H9 (cell line): ENCODE results near the gene ZNF521. TPM values are rescaled to one million over a fixed set of nuclear protein-coding genes. Genes with fewer than 3 reads are reported as not detected.

Experiments
- DNase-seq: peaks from one replicate; pipeline ENCODE4 v3.0.0-alpha.2; 2017
- H2AFZ ChIP-seq: one replicate; pipeline ENCODE4 v1.6.1; 2013; ENCODE audit warnings: mild to moderate bottlenecking, low read length, control low read depth, moderate library complexity
- H2AK5ac ChIP-seq: 2 replicates; pipeline ENCODE4 v1.6.1; 2013; ENCODE audit warnings: low read length, control low read depth, mixed read lengths; ENCODE audit not compliant: insufficient read length
- H2BK120ac ChIP-seq: one replicate; pipeline ENCODE4 v1.6.1; 2013; ENCODE audit warnings: low read depth, mild to moderate bottlenecking, low read length, control low read depth, inconsistent platforms; ENCODE audit not compliant: poor library complexity, severe bottlenecking
- H2BK12ac ChIP-seq: 2 replicates; pipeline ENCODE4 v1.6.1; 2013; ENCODE audit warnings: low read length, control low read depth, mixed read lengths, low read depth; ENCODE audit not compliant: insufficient read length
- H2BK15ac ChIP-seq: 2 replicates; pipeline ENCODE4 v1.6.1; 2013; ENCODE audit warnings: low read depth, low read length, control low read depth
- H2BK20ac ChIP-seq: one replicate; pipeline ENCODE4 v1.6.1; 2013; ENCODE audit warnings: low read depth, mild to moderate bottlenecking, low read length, control low read depth, inconsistent platforms; ENCODE audit not compliant: poor library complexity, severe bottlenecking
- H2BK5ac ChIP-seq: 2 replicates; pipeline ENCODE4 v1.6.1; 2013; ENCODE audit warnings: low read length, control low read depth, mixed read lengths; ENCODE audit not compliant: insufficient read length
- H3K14ac ChIP-seq: 2 replicates; pipeline ENCODE4 v1.6.1; 2013; ENCODE audit warnings: low read length, control low read depth; ENCODE audit not compliant: insufficient read depth
- H3K18ac ChIP-seq: 2 replicates; pipeline ENCODE4 v1.6.1; 2013; ENCODE audit warnings: low read depth, mild to moderate bottlenecking, mixed read lengths, low read length, control low read depth; ENCODE audit not compliant: insufficient read length
- H3K23ac ChIP-seq: 2 replicates; pipeline ENCODE4 v1.6.1; 2013; ENCODE audit warnings: low read length, control low read depth, mixed read lengths, low read depth; ENCODE audit not compliant: insufficient read length
- H3K23me2 ChIP-seq: 2 replicates; pipeline ENCODE4 v1.6.1; 2013; ENCODE audit warnings: low read depth, mild to moderate bottlenecking, mixed read lengths, low read length, control low read depth; ENCODE audit not compliant: insufficient read length, poor library complexity, severe bottlenecking
- H3K27ac ChIP-seq: 2 replicates; pipeline ENCODE4 v1.5.1; 2013; ENCODE audit warnings: low read length, control low read depth, mixed read lengths, low read depth; ENCODE audit not compliant: insufficient read length
- H3K27me3 ChIP-seq: 2 replicates; pipeline ENCODE4 v1.6.1; 2013; ENCODE audit warnings: low read length, control low read depth, inconsistent platforms; ENCODE audit not compliant: insufficient read depth
- H3K4ac ChIP-seq: 2 replicates; pipeline ENCODE4 v1.6.1; 2013; ENCODE audit warnings: low read depth, mild to moderate bottlenecking, control low read depth, inconsistent platforms, low read length, moderate library complexity
- H3K4me1 ChIP-seq: 2 replicates; pipeline ENCODE4 v1.6.1; 2013; ENCODE audit warnings: low read length, control low read depth, inconsistent platforms; ENCODE audit not compliant: insufficient read depth
- H3K4me2 ChIP-seq: 2 replicates; pipeline ENCODE4 v1.6.1; 2013; ENCODE audit warnings: low read length, control low read depth, mixed read lengths; ENCODE audit not compliant: insufficient read length, insufficient read depth
- H3K56ac ChIP-seq: 2 replicates; pipeline ENCODE4 v1.6.1; 2013; ENCODE audit warnings: low read depth, mild to moderate bottlenecking, mixed read lengths, low read length, control low read depth; ENCODE audit not compliant: insufficient read length
- H3K79me1 ChIP-seq: 2 replicates; pipeline ENCODE4 v1.6.1; 2013; ENCODE audit warnings: low read depth, mild to moderate bottlenecking, moderate library complexity, low read length, control low read depth, inconsistent platforms; ENCODE audit not compliant: insufficient read depth, poor library complexity, severe bottlenecking
- H3K79me2 ChIP-seq: 2 replicates; pipeline ENCODE4 v1.6.1; 2013; ENCODE audit warnings: low read length, control low read depth, inconsistent platforms; ENCODE audit not compliant: insufficient read depth
- H3K9ac ChIP-seq: 2 replicates; pipeline ENCODE4 v1.6.1; 2013; ENCODE audit warnings: low read length, control low read depth, mixed read lengths; ENCODE audit not compliant: insufficient read length; ENCODE audit errors: extremely low read depth
- H3K9me3 ChIP-seq: one replicate; pipeline ENCODE4 v1.6.1; 2013; ENCODE audit warnings: low read depth, low read length, inconsistent platforms; ENCODE audit not compliant: control insufficient read depth
- H3T11ph ChIP-seq: one replicate; pipeline ENCODE4 v1.6.1; 2013; ENCODE audit warnings: mild to moderate bottlenecking, low read length, control low read depth, inconsistent platforms
- H4K20me1 ChIP-seq: one replicate; pipeline ENCODE4 v1.6.1; 2013; ENCODE audit not compliant: control insufficient read depth, insufficient read length, insufficient read depth
- H4K5ac ChIP-seq: 2 replicates; pipeline ENCODE4 v1.6.1; 2013; ENCODE audit warnings: low read depth, mild to moderate bottlenecking, mixed read lengths, low read length, control low read depth; ENCODE audit not compliant: insufficient read length
- H4K8ac ChIP-seq: replicated peaks from 2 replicates; pipeline ENCODE4 v1.6.1; 2013; ENCODE audit warnings: low read length, control low read depth, mixed read lengths, low read depth; ENCODE audit not compliant: insufficient read length
- H4K91ac ChIP-seq: 2 replicates; pipeline ENCODE4 v1.6.1; 2013; ENCODE audit warnings: low read depth, mild to moderate bottlenecking, moderate library complexity, mixed read lengths, low read length, control low read depth; ENCODE audit not compliant: insufficient read length
- H3K27ac Mint-ChIP-seq, 3 experiments: 2 replicates in 2 of 3; 3 replicates in 1 of 3; pipeline ENCODE4 v1.8.0; 2020 to 2021; ENCODE audit warnings: mixed read lengths in 3 of 3, mild to moderate bottlenecking in 1 of 3, moderate library complexity in 1 of 3
- H3K27me3 Mint-ChIP-seq: 2 replicates; pipeline ENCODE4 v1.8.0; 2021; ENCODE audit warnings: low read depth, mild to moderate bottlenecking, moderate library complexity, mixed read lengths
- H3K36me3 Mint-ChIP-seq, 3 experiments: 2 replicates in 2 of 3; 3 replicates in 1 of 3; pipeline ENCODE4 v1.8.0; 2020 to 2021; ENCODE audit warnings: low read depth in 3 of 3, mixed read lengths in 3 of 3; ENCODE audit not compliant: insufficient read depth in 1 of 3
- H3K4me1 Mint-ChIP-seq, 2 experiments: 2 replicates each; pipeline ENCODE4 v1.8.0; 2020; ENCODE audit warnings: mixed read lengths in 2 of 2
- H3K4me3 Mint-ChIP-seq, 2 experiments: 2 replicates in 1 of 2; 3 replicates in 1 of 2; pipeline ENCODE4 v1.8.0; 2020 to 2021; ENCODE audit warnings: mild to moderate bottlenecking in 2 of 2, mixed read lengths in 2 of 2, moderate library complexity in 1 of 2
- H3K9me3 Mint-ChIP-seq, 2 experiments: 2 replicates in 1 of 2; 3 replicates in 1 of 2; pipeline ENCODE4 v1.8.0; 2020; ENCODE audit warnings: mild to moderate bottlenecking in 2 of 2, mixed read lengths in 2 of 2, moderate library complexity in 1 of 2
- CTCF ChIP-seq: fragments of 200-600 bp; sonication (generic); conservative IDR thresholded peaks from 3 replicates; pipeline ENCODE4 v1.8.0; 2021; ENCODE audit warnings: antibody characterized with exemption, mild to moderate bottlenecking
- WGBS: extraction: QIAGEN DNeasy Blood & Tissue Kit; methylation state at CpG from one replicate; pipeline ENCODE4 v1.1.7; 2013; ENCODE audit warnings: missing lambda C conversion rate, low lambda C conversion rate, mixed read lengths; ENCODE audit not compliant: insufficient read length; ENCODE audit errors: extremely low coverage; 5-methylcytosine and 5-hydroxymethylcytosine counted together
- total RNA-seq: library from RNA; stranded (reverse); gene quantifications from 2 replicates; pipeline ENCODE4 v1.2.1, GENCODE V29; 2021

Gene ZNF521
- total RNA-seq, 1 experiment from 2014 or later, result 3.3 TPM

- Histone ChIP-seq H3K27me3 (no peaks in the 10 kb centered on the region), H4K5ac (no peak overlapping the region), H3K4me1 (no peaks in the 10 kb centered on the region; the same call in 1 of the 2 replicates), H4K20me1 (no peaks in the 10 kb centered on the region), H3K9ac (no peak overlapping the region), H3K27ac (no peak overlapping the region), H3K79me2 (no peaks in the 10 kb centered on the region), H2AFZ (no peak overlapping the region), H3K4ac (no peak overlapping the region), H2AK5ac (no peak overlapping the region), H3K14ac (no peak overlapping the region), H3K56ac (no peak overlapping the region), H3K23me2 (no peaks in the 10 kb centered on the region), H3K9me3 (no peaks in the 10 kb centered on the region), H2BK20ac (no peak overlapping the region), H3K79me1 (no peaks in the 10 kb centered on the region), H4K8ac (no peak overlapping the region), H3T11ph (no peak overlapping the region), H4K91ac (no peak overlapping the region), H3K23ac (no peak overlapping the region), H2BK5ac (no peak overlapping the region), H3K18ac (no peak overlapping the region), H2BK120ac (no peak overlapping the region), H3K4me2 (no peak overlapping the region), H2BK12ac (no peak overlapping the region), H2BK15ac (no peak overlapping the region)
- Mint-ChIP-seq H3K9me3 (no peaks in the 10 kb centered on the region), H3K4me1 (peaks cover 11 to 18% of the 10 kb centered on the region in 2 experiments), H3K36me3 (no peaks in the 10 kb centered on the region; a peak in 1 of 7 replicates), H3K27me3 (peaks cover 6% of the 10 kb centered on the region), H3K4me3 (no peak overlapping the region), H3K27ac (no peak overlapping the region)
- WGBS, result no CpG with 5 or more reads among the region's 5 CpGs
- TF ChIP-seq CTCF, result no peak
- no peak for DNase-seq
These were observed 90.2 kb downstream of the ZNF521 start for GRCh38 chr18:25261768-25262167.
